CD4-positive, alpha-beta T cell treated with Interleukin-15 for 1 hour (primary cell): ENCODE results near the gene GASK1A.

ENCODE experiments used
- DNase-seq: peaks from one replicate; pipeline ENCODE4 v3.0.0-alpha.2; 2020

Gene GASK1A

GRCh38 chr3:43071313-43071893 is 92.3 kb downstream of the GASK1A start:
- DNase-seq: no peak

- DNase-seq: no peak
Observed at GRCh38 chr3:43072361-43072760, 93.2 kb downstream of the GASK1A start.

- DNase-seq: no peak
Observed at GRCh38 chr3:43073116-43073835, 94.2 kb downstream of the GASK1A start.

- DNase-seq: no peak
Observed at GRCh38 chr3:43073836-43074220, 94.7 kb downstream of the GASK1A start.

- DNase-seq: no peak
Observed at GRCh38 chr3:43074482-43074881, 95.4 kb downstream of the GASK1A start.

GRCh38 chr3:43074901-43075689 is 96.0 kb downstream of the GASK1A start:
- no peak for DNase-seq

- DNase-seq: no peak
Observed at GRCh38 chr3:43075904-43076661, 97.0 kb downstream of the GASK1A start.

GRCh38 chr3:43076857-43077256 is 97.7 kb downstream of the GASK1A start:
- no peak for DNase-seq

GRCh38 chr3:43077261-43077660 is 98.2 kb downstream of the GASK1A start:
- no peak for DNase-seq

- DNase-seq: no peak
Observed at GRCh38 chr3:43077707-43078106, 98.6 kb downstream of the GASK1A start.

GRCh38 chr3:43079536-43080332 is 100.6 kb downstream of the GASK1A start:
- no peak for DNase-seq

- DNase-seq: no peak
Observed at GRCh38 chr3:43080726-43081568, 101.8 kb downstream of the GASK1A start.

GRCh38 chr3:43081796-43082195 is 102.7 kb downstream of the GASK1A start:
- DNase-seq: no peak

GRCh38 chr3:43082457-43082856 is 103.3 kb downstream of the GASK1A start:
- DNase-seq: no peak

- DNase-seq: no peak
Observed at GRCh38 chr3:43086460-43087165, 107.5 kb downstream of the GASK1A start.

- no peak for DNase-seq
Observed at GRCh38 chr3:43087249-43087776, 108.2 kb downstream of the GASK1A start.

- no peak for DNase-seq
Observed at GRCh38 chr3:43089081-43089480, 110.0 kb downstream of the GASK1A start.

- no peak for DNase-seq
Observed at GRCh38 chr3:43090238-43090637, 111.1 kb downstream of the GASK1A start.

- DNase-seq: no peak
Observed at GRCh38 chr3:43091481-43091880, 112.4 kb downstream of the GASK1A start.

GRCh38 chr3:43093006-43093405 is 113.9 kb downstream of the GASK1A start:
- no peak for DNase-seq

GRCh38 chr3:43093974-43094373 is 114.9 kb downstream of the GASK1A start:
- no peak for DNase-seq
